ENCODE results near the gene KRT15.

KRT15 gene

DNA sequence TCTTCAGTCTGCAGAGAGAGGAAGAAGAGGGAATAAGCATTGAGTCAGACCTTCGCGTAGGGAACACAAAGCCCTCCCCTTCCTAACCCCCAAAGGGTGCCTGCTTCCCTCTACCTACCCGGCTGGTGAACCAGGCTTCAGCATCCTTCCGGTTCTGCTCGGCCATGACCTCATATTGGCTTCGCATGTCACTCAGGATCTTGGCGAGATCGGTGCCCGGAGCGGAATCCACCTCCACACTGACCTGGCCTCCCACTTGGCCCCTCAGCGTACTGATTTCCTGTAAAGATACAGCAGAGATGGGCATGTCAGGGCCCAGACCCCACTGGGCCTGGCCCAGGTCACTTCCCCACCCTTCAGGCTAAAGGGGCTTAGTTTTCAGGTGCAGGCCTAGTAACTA, 5.6 kb upstream of the KRT15 start:
- no peak for DNase-seq

DNA sequence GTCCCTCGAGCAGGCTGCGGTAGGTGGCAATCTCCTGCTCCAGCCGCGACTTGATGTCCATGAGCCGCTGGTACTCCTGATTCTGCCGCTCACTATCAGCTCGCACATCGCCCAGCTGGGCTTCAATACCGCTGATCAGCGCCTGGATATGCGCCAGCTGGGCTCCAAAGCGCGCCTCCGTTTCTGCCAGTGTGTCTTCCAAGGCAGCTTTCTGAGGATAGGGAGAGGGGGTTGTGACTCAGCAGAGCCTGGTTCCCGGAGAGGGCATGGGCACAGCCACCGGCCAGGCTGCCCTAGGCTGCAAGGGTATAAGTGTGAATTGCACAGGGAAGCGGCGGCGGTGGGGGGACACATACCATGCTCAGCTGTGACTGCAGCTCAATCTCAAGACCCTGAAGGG, 5.1 kb upstream of the KRT15 start:
- no peak for DNase-seq

DNA sequence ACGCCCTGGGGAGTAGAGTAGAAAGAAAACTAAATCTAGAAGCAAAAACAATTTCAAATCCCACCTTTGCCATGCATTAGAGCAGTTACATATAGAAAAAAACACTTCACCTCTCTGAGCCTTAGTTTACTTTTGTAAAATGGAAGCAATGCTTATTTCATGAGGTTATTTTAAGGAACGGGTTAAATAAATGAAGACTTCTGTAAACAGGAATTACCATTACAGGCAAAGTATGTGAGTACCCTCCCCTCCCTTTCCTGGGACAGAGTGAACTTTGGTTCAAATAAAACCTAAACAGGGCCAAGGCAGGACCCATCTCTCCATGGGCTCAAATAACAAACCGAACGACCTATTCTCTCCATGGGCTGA, 4.5 kb upstream of the KRT15 start:
- DNase-seq: no peak

DNA sequence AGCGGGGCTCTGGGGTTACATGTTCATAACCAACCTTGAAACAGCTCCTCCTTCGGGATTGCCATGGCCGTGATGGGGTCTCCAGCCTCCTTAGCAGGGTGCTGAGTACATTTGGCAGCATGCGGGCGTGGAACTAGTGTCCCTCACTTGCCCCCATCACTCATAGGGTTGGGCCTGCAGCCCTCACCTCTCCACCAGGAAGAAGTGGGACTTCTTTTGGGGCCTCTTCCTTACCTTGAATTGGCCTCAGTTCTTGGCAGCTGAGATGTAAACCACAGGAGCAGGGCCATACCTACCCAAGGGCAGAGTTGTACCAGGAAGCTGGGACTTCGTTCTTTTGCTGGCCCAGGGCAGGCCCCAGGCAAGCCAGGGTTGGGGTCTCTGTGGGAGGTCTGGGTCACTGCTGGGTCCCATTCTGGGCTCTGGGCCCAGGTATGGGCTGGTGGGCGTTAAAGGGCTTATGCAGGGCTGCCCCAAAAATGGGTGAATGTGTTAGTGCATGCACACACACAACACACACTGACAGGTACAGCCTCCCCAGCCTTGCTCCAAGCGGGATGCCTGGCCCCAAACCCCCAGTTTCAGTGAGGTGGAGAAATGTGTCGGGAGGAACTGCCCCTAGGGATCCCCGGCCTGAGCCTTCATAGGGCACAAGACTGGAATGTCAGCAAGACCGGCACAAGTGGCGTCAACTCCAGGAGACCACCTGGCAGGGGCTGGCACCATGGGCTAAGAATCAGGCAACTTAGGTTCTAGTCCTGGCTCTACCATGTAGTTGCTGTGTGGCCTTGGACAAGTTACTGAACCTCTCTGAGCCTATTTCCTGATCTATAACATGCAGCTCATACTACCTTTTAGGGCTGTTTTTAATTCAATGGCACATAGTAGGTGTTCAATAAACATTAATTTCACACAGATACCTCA, 3.9 kb upstream of the KRT15 start:
- no peak for DNase-seq

DNA sequence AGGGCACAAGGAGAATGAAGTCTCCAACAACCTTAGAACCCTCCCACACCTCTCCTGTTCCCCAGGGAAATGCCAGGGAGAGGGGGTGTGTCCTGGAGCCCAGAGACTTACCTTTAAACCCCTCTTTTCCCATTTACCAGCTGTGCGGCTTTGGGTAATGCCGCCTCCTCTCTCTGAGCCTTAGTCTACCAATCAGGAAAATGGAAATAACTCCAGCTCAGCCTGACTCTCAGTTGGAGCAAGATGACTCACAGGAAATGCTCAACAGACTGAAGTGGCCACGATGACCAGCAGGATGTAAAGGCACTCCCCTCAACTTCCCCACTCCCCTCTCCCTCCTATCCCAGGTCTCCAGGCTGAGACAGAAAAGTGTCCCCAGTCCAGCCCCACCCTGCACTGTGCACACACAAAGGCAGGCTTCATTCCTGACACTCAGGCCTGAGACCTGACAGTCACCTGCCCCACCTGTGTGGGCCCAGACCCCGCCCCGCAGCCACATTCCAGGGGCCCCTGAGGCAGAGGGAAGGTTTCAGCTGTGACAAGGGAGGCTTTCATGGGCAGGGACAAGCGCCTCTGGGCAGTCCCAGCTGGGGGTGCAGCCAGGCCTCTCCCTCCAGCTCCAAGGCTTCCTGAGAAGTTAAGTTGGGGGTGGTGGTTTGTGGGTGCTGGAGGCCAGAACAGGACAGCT, 3.0 kb upstream of the KRT15 start:
- DNase-seq: no peak

DNA sequence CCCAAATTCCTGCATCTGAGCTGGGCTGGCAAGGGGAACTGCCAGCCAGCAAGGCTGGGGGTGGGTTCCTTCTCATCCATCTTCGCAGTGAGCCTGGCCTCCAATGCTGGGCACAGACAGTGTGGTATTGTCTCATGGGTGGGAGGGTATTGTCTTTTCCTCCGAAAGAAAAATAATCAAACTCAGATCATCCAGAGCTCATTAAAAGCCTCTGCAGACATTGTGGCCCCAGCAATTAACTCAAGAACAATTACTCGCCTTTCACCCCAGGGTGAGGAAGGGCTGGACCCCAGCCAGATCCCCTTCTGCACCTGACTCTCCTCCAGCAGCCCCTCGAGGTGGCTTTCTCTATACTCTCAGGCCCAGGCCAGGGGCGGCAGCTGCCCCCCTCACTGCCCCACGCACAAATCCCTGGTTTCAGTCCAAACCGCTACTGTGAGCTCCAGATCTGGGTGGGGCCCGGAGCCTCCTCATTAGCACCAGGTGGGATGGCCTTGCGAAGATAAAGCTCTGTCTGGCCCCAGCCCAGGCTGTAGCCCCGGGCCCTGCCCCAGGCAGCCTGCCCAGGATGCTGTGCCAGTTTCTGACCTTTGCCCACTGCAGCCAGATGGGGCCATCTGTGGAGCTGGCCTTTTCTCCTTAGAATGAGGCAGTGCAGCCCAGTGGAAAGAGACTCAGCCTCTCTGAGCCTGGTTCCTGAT, 2.3 kb upstream of the KRT15 start:
- DNase-seq: no peak

DNA sequence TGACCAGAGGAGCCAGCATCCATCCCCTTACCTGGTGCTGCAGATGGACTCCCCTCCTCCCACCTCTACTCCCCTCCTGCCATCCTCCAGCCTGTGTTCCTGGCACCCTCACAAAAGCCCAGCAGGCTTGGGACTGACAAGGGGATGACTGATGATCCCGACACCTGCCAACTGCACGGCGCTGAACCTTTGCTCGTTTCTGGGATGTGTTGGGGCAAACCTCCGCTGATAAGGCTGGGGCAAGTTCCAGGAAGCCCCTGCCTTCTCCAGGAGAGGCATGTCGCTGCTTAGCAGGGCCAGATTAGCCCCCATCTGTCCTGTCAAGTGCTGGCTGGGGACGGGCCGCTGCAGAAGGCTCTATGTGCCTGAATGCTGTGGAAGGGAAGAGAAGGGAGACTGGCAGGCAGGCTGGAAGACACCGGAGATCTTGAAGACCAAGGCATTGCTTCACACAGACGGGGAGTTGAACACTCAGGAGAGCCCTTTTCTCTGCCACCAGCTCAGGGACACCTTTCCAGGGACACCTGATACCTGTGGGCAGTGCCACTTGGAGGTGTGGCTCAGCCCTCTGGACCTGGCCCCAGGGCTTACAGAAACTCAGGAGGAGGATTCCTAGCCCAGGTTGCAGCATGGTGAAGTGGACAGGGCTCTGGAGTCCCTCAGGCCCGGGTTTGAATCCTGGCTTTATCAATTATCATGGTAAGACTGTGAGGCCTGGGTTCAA, 973 bp upstream of the KRT15 start:
- DNase-seq: no peak

DNA sequence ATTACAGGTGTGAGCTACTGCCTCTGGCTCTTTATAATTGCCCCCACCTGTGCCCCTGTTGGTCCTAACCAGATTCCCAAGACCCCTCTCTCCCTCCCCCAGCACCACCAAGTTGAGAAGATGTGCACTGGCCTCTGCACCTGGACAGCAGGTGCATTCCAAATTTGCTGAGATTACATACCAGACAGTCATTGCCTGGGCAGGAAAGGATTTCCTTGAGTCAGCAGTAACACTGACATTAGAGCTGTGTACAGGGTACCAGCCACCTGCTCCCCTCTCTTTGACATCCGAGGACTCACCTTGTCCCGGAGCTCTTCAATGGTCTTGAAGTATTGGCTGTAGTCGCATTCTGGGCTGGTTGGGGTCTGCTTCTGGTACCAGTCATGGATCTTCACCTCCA, 659 bp downstream of the KRT15 start:
- no peak for DNase-seq

DNA sequence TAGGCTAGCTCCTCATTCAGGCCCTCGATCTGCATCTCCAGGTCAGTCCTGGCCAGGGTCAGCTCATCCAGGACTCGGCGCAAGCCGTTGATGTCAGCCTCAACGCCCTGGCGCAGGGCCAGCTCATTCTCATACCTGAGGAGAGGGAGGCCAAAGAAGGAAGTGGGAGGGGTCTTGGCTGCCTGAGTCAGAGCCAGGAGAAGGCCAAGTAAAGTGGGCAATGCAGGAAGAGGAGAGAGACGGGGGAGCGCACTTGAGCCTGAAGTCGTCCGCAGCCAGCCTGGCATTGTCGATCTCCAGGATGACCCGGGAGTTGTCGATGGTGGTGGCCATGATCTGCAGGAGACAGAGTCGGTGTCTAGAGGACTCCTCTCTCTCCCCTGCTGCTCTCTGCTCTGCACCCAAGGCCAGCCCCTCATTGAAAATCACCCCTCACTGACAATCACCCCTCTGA, 1.8 kb downstream of the KRT15 start:
- no peak for DNase-seq

DNA sequence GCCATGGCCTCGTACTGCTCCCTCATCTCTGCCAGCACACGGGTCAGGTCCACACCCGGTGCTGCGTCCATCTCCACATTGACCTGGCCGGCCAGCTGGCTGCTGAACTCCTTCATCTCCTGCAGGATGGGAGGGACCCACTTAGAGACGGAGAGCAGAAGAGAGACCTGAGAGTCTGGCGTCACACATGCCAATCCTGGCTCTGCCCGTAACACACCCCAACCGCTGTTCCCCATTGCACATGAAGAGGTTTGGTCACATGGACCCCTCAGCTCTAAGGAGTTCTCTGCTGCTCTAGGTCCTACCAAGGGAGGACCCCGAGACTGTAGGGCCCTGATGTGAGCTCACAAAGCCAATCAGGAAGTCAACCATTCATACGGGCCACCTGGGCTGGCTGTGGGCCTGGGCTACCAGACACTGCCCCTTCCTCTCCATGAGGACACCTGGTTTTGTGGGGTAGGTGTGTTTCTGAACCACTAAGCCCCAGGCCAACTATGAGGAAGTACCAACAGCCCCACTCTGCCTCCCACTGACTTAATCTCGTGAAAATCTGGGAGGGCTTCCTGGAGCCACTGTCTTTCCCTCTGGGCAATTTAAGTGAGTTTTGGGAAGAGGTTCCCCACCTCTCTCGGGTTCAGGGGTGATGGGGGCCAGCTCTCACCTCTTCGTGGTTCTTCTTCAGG, 2.4 kb downstream of the KRT15 start:
- no peak for DNase-seq

DNA sequence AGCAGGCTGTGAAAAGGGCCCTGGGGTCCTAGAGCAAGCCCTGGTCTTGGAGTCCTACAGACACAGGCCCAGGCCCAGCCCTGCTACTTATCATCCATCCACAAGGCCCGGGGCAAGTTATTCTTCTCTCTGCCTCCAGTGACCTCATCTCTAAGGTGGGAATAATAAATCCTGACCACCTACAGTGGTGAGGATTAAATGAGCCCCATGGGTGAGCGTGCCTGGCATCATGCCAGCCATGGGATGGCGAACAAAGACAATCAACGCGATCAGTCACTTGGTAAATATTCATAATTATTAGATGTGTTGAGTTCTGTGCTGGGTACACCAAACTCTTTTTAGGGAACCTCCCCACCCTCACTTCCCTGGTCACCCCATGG, 5.5 kb downstream of the KRT15 start:
- no peak for DNase-seq

DNA sequence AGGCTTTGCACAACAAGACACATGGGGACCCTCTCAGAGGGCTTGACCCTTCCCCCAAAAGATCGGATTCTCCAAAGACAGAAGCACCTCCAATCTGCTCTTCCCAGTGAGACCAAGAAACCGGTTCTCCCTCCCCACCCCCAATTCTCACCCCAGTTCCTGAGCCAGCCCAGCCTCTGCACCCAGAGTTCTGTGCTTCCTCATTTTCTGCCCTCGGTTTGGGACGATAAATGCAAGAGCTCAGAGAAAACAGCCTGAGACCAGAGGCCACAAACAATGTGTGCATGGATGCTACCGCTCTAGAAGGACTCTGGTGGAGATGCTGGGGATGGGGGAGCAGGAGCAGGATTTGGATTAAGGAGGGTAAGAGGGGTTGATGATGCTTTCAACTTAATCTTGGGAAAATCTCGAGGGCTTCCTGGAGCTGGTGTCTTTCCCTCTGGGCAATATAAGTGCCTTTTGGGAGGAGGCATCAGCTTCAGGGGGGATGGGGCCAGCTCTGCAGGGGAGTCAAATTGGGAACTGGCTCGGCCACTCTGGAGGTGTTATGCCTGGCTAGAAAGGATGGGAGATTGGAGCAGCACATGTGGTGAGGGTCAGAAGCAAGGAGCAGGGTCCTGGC, 6.0 kb downstream of the KRT15 start:
- DNase-seq: no peak

DNA sequence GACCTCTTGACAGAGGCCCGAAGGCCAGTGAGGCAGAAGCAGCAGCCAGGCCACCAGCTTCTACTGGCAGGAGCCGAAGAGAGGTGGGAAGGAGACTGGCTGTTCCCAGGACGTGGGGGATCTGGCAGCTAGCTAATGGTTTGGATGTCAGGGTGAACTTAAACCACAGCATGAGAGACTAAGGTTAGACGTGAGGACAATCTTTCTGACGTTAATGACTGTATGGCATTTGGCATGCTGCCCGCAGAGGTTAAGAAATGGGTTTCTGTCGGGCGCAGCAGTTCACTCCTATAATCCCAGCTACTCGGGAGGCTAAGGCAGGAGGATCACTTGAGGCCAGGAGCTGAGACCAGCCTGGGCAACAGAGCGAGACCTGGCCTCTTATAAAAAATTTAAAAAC, 7.0 kb downstream of the KRT15 start:
- no peak for DNase-seq

DNA sequence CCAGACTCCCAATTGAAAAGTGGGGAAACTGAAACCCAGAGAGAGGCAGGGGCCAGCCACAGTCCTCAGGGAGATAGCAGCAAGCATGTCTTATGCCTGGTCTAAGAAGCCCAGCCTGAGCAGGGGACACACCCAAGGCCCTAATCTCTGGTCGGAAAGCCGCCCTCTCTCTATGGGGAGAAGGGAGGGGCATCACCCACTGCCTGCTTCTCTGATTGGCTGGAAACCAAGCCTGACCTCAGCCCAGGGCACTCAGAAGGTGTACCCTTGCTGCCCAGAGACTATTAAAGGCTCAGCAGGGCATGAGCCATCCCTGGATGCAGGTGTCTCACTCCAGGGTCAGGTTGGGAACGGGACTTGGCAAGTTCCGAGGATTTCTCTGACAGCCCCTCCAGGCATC, 7.6 kb downstream of the KRT15 start:
- no peak for DNase-seq

DNA sequence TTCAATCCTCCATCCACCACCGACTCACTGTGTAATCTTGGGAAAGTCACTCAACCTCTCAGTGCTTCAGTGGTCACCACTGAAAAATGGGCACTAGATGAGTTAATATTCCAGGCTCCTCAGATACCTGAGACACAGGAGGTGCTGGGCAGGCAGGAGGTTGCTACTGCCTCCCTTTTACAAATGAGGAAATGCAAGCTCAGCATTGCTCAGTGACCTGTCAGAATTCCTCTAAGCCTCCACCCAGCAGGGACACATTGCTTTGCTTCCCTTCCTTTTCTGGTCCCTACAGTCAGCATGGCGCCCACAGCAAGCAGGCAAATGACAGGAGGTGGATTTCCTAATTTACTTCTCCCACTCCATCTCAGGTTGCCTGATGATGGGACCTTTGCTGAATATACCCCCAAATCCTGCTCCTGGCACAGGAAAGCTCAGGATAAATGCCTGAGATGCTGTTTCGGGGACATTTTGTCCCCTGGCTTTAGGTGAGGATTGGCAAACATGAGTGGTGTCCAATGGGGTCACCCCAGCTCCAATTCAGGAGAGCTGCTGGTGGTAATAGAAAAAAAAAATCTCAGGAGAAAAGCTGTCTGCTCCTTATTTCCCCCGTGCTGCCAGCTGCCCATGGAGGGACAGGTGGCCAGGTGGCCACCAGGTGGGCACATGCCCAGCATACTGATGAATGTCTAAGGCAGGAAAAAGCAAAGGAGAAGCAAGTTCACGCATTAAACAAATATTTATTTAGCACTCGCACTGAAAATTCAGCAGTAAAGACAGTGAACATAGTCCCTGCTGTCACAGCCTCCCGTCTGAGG, 8.2 kb downstream of the KRT15 start:
- no peak for DNase-seq

DNA sequence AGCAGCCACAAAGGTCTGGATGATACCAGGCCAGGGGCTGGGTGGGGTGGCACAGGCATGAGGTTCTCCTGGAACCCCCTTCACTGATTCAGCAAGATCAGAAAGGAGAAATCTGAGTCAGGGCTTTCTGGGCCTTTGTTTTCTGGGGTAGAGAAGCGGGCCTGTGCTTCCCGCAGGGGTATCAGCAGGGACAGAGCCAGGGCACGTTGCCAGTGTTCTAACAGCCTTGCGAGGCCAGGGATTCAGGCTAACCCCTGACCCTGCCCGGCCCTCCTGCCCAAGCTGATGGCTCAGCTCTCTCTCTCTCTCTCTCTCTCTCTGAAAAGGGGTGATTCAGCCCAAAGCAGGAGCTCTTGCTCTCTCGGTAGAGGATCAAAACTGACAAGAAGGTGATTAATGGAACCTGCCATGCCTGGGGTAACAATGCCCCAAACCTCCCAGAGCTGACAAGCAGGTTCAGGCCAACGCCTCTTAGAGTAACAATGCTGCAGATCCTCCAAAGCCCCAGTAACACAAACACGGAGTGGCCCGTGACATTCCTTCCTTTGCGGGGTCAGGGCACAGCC, 11.3 kb downstream of the KRT15 start:
- no peak for DNase-seq

DNA sequence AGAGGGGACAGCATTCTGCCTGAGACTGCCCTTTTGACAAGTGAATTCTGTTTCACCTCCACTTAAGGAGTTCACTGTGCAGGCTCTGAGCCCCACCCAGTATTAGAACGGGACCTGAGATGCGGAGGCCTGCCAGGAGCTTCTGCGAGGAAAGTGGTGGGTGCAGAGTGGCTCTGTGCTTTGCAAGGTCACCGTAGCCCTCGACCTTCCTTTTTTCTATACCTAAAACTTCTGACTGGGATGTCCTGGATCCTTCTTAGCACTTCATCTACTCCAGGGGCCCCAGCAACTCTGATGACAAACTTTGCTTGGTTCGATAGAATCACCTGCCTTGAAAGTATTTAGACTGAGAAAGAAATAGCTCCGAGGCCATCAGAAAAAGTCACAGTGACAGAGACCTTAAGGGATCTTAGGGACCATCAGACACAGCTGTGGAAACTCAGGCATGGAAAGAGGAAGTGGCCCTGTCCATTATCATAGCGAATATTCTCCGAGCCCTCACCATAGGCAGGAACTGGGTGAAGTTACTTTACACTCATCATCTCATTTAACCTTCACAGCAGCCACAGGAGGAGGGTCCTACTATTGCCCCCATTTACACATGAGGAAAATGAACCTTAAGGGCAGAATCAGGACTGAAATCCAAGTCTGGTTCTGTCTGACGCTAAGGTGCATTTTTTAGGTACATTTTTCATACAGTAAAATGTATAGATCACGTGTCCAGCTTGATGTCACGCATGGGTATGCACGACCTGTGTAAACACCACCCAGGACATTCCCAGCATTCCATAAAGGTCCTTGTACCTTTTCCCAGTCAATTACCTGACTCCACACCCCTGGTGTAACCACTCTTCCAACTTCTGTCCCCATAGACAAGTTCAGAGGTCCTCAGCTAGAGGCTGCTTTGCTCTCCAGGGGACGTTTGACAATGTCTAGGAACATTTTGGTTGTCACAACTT, 12.6 kb downstream of the KRT15 start:
- DNase-seq: no peak

DNA sequence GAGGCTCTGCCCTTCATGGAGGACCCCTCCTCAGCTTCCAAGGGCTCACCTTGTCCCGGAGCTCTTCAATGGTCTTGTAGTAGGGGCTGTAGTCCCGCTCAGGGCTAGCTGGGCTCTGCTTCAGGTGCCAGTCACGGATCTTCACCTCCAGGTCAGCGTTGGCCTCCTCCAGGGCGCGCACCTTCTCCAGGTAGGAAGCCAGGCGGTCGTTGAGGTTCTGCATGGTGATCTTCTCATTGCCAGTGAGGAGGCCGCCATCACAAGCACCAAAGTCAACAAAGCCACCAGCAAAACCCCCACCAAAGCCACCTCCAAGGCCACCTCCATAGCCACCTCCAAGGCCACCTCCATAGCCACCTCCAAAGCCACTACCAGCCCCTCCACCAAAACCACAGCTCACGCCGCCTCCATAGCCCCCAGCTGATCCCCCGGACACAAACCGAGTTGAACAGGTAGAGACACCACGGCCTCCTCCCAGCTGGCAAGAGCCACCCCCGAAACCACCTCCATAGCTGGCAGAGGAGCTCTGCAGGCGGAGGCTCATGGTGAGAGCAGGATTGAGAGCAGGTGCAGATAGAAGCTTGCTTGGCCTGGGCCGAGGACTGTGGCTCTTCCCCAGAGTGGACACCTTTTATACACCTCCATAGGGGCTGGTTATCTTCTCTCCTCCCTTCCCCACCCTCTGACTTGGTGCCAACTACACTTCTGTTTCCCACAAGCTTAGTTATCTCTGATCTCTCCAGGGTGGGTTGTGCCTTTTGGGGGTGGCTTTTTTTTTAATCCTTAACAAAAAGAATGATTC, 13.5 kb downstream of the KRT15 start, which contains the start of gene KRT13:
Gene KRT13 (minus strand): TSS at position 606 of the 802 bp plus-strand sequence. CDS start 62 bp downstream, at position 544.
- DNase-seq: no peak

Data from right kidney (tissue), 1 donor.